RWPE2 (cell line): Measurements from ENCODE around the gene CCDC172.

ENCODE experiments used
- ATAC-seq: fragments of 200-7000 bp; cut with Tn5 transposase; 3 replicates; pipeline ENCODE4 v1.9.1; 2021; ENCODE audit warnings: low read depth
- DNase-seq: peaks from one replicate; pipeline ENCODE4 v3.0.0-alpha.2; 2020; ENCODE audit warnings: low spot score
- H3K27ac ChIP-seq: fragments of 450-650 bp; 2 replicates; pipeline ENCODE4 v1.5.1; 2017; ENCODE audit warnings: mild to moderate bottlenecking; ENCODE audit not compliant: poor library complexity, severe bottlenecking
- H3K27me3 ChIP-seq: fragments of 250-450 bp; sonication (Bioruptor Pico); 2 replicates; pipeline ENCODE4 v1.5.1; 2021; ENCODE audit warnings: mild to moderate bottlenecking, moderate library complexity; ENCODE audit not compliant: insufficient read depth, poor library complexity, severe bottlenecking
- H3K36me3 ChIP-seq: fragments of 250-450 bp; sonication (Bioruptor Pico); 2 replicates; pipeline ENCODE4 v1.5.1; 2020; ENCODE audit warnings: low read depth, mild to moderate bottlenecking, moderate library complexity
- H3K4me1 ChIP-seq: fragments of 250-450 bp; sonication (Bioruptor Pico); 2 replicates; pipeline ENCODE4 v1.5.1; 2021; ENCODE audit warnings: mild to moderate bottlenecking, moderate library complexity; ENCODE audit not compliant: insufficient read depth, poor library complexity, severe bottlenecking
- H3K4me3 ChIP-seq: fragments of 250-450 bp; sonication (Bioruptor Pico); 2 replicates; pipeline ENCODE4 v1.5.1; 2021; ENCODE audit warnings: mild to moderate bottlenecking, moderate library complexity; ENCODE audit not compliant: severe bottlenecking
- H3K9me3 ChIP-seq: fragments of 250-450 bp; sonication (Bioruptor Pico); 2 replicates; pipeline ENCODE4 v1.5.1; 2021; ENCODE audit warnings: mild to moderate bottlenecking, moderate library complexity; ENCODE audit not compliant: severe bottlenecking
- TF ChIP-seq, protein P1 (sequence below): fragments of 450-650 bp; IDR thresholded peaks from one replicate; pipeline ENCODE4 v1.5.1; 2017; ENCODE audit warnings: mild to moderate bottlenecking, moderate library complexity; ENCODE audit not compliant: poor library complexity, severe bottlenecking

The CCDC172 gene

DNA sequence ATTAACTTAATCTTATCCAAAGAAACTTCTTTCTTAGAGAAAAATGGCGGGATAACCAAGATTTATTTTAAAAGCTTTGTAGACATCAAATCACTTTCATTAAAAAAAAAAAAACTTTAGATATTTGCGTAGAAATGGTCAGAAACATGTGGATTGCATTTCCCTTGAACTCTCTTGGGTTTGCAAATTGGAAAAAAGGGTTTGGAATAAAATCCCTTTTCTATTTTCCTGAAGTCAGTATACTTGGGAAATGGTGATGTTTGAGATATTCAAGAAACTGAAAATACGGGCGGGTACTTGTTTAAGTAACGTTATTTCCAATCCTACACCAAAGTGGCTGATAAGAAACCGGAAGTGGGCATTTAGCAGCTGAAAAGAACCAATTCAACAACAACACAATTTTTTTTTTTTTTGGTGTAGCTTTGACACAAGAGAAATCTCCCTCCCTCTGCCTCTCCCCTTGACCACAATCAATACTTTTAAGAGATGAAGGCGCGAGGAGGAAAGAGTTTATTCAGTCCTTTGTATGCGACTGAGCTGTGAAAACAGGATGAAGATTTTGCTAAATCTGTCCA, 37.5 kb upstream of the CCDC172 start:
- H3K27me3 ChIP-seq, result peaks cover 7% of the 10 kb centered on the region
- DNase-seq, result no peak
- H3K4me1 ChIP-seq, result no peaks in the 10 kb centered on the region
- H3K4me3 ChIP-seq, result no peak overlapping the region
- no peaks in the 10 kb centered on the region for H3K36me3 ChIP-seq
- no peak overlapping the region for H3K27ac ChIP-seq
- no peak for ATAC-seq
- no peaks in the 10 kb centered on the region for H3K9me3 ChIP-seq
- TF ChIP-seq, protein P1, sequence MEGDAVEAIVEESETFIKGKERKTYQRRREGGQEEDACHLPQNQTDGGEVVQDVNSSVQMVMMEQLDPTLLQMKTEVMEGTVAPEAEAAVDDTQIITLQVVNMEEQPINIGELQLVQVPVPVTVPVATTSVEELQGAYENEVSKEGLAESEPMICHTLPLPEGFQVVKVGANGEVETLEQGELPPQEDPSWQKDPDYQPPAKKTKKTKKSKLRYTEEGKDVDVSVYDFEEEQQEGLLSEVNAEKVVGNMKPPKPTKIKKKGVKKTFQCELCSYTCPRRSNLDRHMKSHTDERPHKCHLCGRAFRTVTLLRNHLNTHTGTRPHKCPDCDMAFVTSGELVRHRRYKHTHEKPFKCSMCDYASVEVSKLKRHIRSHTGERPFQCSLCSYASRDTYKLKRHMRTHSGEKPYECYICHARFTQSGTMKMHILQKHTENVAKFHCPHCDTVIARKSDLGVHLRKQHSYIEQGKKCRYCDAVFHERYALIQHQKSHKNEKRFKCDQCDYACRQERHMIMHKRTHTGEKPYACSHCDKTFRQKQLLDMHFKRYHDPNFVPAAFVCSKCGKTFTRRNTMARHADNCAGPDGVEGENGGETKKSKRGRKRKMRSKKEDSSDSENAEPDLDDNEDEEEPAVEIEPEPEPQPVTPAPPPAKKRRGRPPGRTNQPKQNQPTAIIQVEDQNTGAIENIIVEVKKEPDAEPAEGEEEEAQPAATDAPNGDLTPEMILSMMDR, result no peak

DNA sequence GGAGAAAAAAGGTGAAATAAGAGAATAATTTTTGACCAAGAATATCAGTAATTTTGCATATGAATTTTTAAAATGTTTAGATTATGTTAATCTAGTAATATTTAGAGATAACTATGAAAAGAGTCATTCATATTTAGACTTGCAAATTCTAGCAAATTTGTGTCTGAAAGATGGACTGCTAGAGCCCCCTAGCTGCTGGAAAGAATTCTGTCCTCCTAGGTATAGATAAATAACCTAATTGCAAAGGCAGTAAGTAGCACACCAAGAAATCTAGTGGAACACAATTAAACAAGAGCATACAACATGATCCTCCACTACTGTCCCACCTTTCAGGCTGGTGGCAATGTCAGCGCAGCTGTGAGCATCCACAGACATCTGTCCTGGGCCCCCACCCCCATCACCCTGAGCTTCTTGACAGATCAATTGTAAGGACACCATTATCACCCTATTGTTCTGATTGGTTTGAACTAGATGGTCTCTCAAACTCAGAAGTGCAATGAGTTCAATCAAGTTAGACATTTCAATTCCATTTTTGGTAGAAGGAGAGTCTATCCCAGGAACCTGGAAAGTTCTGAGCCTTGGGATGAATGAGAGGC, 36.2 kb upstream of the CCDC172 start:
- Histone ChIP-seq H3K27me3 (peaks cover 7% of the 10 kb centered on the region), H3K27ac (no peak overlapping the region), H3K9me3 (no peaks in the 10 kb centered on the region), H3K4me3 (no peak overlapping the region), H3K4me1 (no peaks in the 10 kb centered on the region), H3K36me3 (no peaks in the 10 kb centered on the region)
- TF ChIP-seq, protein P1, result peak; percentile 82
- ATAC-seq (peak; percentile 42; the same call in 1 of the 3 replicates), DNase-seq (no peak)

DNA sequence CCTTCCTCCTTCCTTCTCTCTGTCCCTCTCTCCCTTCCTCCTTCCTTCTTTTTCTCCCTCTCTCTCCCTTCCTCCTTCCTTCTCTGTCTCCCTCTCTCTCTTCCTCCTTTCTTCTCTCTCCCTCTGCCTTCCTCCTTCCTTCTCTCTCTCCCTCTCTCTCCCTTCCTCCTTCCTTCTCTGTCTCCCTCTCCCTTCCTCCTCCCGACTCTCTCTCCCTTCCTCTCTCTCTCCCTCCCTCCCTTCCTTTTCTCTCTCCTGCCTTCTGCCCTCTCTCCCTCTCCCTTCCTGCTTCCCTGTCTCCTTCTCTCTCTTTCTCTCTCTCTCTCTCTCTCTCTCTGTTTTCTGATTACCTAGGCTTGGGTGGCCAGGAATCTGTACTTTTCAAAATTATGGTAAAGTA, 34.6 kb upstream of the CCDC172 start:
- Histone ChIP-seq H3K36me3 (no peaks in the 10 kb centered on the region), H3K4me1 (no peaks in the 10 kb centered on the region), H3K27ac (no peak overlapping the region), H3K27me3 (peaks cover 7% of the 10 kb centered on the region), H3K9me3 (no peaks in the 10 kb centered on the region), H3K4me3 (no peak overlapping the region)
- no peak for ATAC-seq
- TF ChIP-seq, protein P1, result no peak
- DNase-seq, result no peak

DNA sequence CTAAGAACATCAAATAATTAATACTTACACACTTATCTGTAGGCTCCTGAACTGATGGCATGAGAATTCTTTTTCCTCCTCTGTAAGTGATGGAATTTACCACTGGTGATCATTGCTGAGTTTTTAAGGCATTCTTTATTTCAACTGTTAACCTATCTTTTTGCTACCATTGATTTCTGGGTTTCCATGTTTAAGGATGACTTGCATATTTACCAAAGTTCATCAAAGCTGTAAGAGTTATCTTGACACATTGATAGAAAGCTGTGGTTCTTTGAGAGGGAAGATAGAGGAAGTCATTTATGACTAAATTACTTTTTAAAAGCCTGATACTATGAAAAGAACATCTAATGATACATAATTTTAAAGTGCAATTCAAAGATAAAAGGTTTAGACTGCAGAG, 31.8 kb upstream of the CCDC172 start:
- no peak for DNase-seq
- Histone ChIP-seq H3K4me1 (no peaks in the 10 kb centered on the region), H3K4me3 (no peak overlapping the region), H3K9me3 (no peaks in the 10 kb centered on the region), H3K36me3 (no peaks in the 10 kb centered on the region), H3K27ac (no peak overlapping the region), H3K27me3 (peaks cover under 1% of the 10 kb centered on the region)
- no peak for ATAC-seq
- TF ChIP-seq, protein P1, result no peak

DNA sequence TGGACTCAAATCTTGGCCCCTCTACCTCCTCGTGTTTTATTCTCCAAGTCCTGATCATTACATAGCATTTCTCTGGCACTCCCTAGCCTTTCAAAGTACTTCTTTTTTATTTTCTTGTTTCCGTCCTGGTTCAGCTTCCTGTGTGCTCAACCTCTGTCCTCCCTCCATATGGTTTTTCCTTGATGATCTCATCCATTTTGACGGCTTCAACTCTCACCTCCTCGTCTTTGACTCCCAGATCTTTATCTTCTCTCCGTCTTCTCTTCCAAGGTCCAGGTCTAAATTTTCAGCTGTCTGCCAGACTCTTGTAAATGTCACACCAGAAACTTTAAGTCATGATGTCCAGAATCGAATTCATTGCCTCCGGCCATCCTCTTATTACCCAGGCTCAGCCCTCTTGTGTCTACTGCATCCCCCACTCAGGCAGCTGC, 27.9 kb upstream of the CCDC172 start:
- Histone ChIP-seq H3K27me3 (no peaks in the 10 kb centered on the region), H3K9me3 (no peaks in the 10 kb centered on the region), H3K4me3 (no peak overlapping the region), H3K4me1 (no peaks in the 10 kb centered on the region), H3K27ac (no peak overlapping the region), H3K36me3 (no peaks in the 10 kb centered on the region)
- DNase-seq (no peak), ATAC-seq (no peak)
- TF ChIP-seq, protein P1, result no peak
